SH-SY5Y (cell line): ENCODE data around the gene IFNA5.

ENCODE experiments used
- GATA2 ChIP-seq: IDR thresholded peaks from 2 replicates; pipeline ENCODE4 v1.6.1; 2011; ENCODE audit warnings: mild to moderate bottlenecking, low read depth, low read length
- GATA3 ChIP-seq: IDR thresholded peaks from 2 replicates; pipeline ENCODE4 v1.6.1; 2011; ENCODE audit warnings: low read depth, mild to moderate bottlenecking, low read length, moderate library complexity

- TF ChIP-seq GATA2: no peak
- no peak for TF ChIP-seq GATA3
Observed at GRCh38 chr9:21326526-21327139, 21.5 kb upstream of the IFNA5 start.
